Liver (tissue), 3 donors: ENCODE results near the gene L3MBTL1.
A peak's percentile ranks its signal among the peaks of the same experiment; 100 is the strongest.

Experiments used
- CTCF ChIP-seq: fragments of 150-350 bp; IDR thresholded peaks from 2 replicates; pipeline ENCODE4 v1.5.1; 2017; ENCODE audit warnings: improper control_type of control experiment, low read depth, low read length; ENCODE audit not compliant: missing input control
- SP1 ChIP-seq: IDR thresholded peaks from 2 replicates; pipeline ENCODE4 v1.6.1; 2018; ENCODE audit warnings: antibody characterized with exemption, mild to moderate bottlenecking
- donor health status: healthy.
- donor health status: healthy.

GRCh38 chr20:43558412-43559146, 51.1 kb downstream of the L3MBTL1 start, which contains the start of gene SGK2:
- TF ChIP-seq CTCF (no peak), SP1 (peak; percentile 85)
